Cardiac fibroblast (primary cell): Measurements from ENCODE around the gene GPR173.

Experiments
- DNase-seq, 2 donors: peaks; one replicate each; pipeline versions ENCODE4 v3.0.0 to v3.0.0-alpha.2; 2010; ENCODE audit warnings: low read depth in 2 of 2
- H3K4me3 ChIP-seq, 2 donors: replicated peaks in 1 of 2; 1 replicate in 1 of 2; 2 replicates in 1 of 2; pipeline ENCODE4 v1.5.1; 2011; ENCODE audit warnings: low read depth in 2 of 2, low read length in 2 of 2, mild to moderate bottlenecking in 2 of 2, moderate library complexity in 1 of 2
- CTCF ChIP-seq: IDR thresholded peaks from one replicate; pipeline ENCODE4 v1.5.1; 2011; ENCODE audit warnings: low read depth, mild to moderate bottlenecking, low read length, inconsistent platforms

The GPR173 gene

GRCh38 chrX:53048169-53049126 lies at the start of gene GPR173:
Gene GPR173 (plus strand): TSS chrX:53048789. CDS start chrX:53076622, 27,833 bp downstream.
- DNase-seq = peak; percentile 63 to 81
- peak within 1 kb of the TSS; percentile 65 to 66 for H3K4me3 ChIP-seq
- TF ChIP-seq CTCF = no peak

- no peak for TF ChIP-seq CTCF
- no peak overlapping the region for H3K4me3 ChIP-seq
- peak; percentile 31 to 46 for DNase-seq
These were observed 48.0 kb upstream of the GPR173 start for GRCh38 chrX:53000447-53001135.

GRCh38 chrX:53001958-53002357 lies 46.6 kb upstream of the GPR173 start:
- TF ChIP-seq CTCF = no peak
- DNase-seq = no peak
- H3K4me3 ChIP-seq = no peak overlapping the region

- TF ChIP-seq CTCF = no peak
- H3K4me3 ChIP-seq = no peak overlapping the region
- peak; percentile 25 to 43 for DNase-seq
These were observed 45.5 kb upstream of the GPR173 start for GRCh38 chrX:53003111-53003510.

GRCh38 chrX:53004038-53004437 lies 44.6 kb upstream of the GPR173 start:
- DNase-seq = no peak
- H3K4me3 ChIP-seq = no peak overlapping the region
- TF ChIP-seq CTCF = no peak

- TF ChIP-seq CTCF = no peak
- DNase-seq = peak in 1 of 2 donors; percentile 19
- no peak overlapping the region for H3K4me3 ChIP-seq
These were observed 43.8 kb upstream of the GPR173 start for GRCh38 chrX:53004811-53005210.
